Measurements from ENCODE around the gene CHRNA3.

GRCh38 chr15:78550194-78550593, 70.6 kb downstream of the CHRNA3 start:
- TF ChIP-seq, protein P1, sequence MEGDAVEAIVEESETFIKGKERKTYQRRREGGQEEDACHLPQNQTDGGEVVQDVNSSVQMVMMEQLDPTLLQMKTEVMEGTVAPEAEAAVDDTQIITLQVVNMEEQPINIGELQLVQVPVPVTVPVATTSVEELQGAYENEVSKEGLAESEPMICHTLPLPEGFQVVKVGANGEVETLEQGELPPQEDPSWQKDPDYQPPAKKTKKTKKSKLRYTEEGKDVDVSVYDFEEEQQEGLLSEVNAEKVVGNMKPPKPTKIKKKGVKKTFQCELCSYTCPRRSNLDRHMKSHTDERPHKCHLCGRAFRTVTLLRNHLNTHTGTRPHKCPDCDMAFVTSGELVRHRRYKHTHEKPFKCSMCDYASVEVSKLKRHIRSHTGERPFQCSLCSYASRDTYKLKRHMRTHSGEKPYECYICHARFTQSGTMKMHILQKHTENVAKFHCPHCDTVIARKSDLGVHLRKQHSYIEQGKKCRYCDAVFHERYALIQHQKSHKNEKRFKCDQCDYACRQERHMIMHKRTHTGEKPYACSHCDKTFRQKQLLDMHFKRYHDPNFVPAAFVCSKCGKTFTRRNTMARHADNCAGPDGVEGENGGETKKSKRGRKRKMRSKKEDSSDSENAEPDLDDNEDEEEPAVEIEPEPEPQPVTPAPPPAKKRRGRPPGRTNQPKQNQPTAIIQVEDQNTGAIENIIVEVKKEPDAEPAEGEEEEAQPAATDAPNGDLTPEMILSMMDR (IDR thresholded peaks at IDR 0.05): no peak
- TF ChIP-seq ZFX (IDR thresholded peaks at IDR 0.05; ENCODE audit: borderline replicate concordance): no peak
